HEK293 (cell line): Measurements from ENCODE around the gene WDR41.

Source experiments
- GLI2 ChIP-seq: fragments of 450-650 bp; formaldehyde crosslinking; IDR thresholded peaks from 2 replicates; pipeline ENCODE4; 2017; ENCODE audit warnings: missing biosample characterization, missing genetic modification characterization, low read depth, borderline replicate concordance
- KLF10 ChIP-seq: fragments of 450-650 bp; IDR thresholded peaks from 2 replicates; pipeline ENCODE4 v1.5.1; 2018; ENCODE audit warnings: missing biosample characterization, mild to moderate bottlenecking, missing genetic modification characterization
- KLF16 ChIP-seq: fragments of 450-650 bp; formaldehyde crosslinking; IDR thresholded peaks from 2 replicates; pipeline ENCODE4 v1.5.1; 2017; ENCODE audit warnings: missing biosample characterization, missing genetic modification characterization
- PRDM1 ChIP-seq: fragments of 450-650 bp; formaldehyde crosslinking; IDR thresholded peaks from 2 replicates; pipeline ENCODE4; 2016; ENCODE audit warnings: missing biosample characterization, missing genetic modification characterization
- WT1 ChIP-seq: fragments of 450-650 bp; formaldehyde crosslinking; IDR thresholded peaks from 2 replicates; pipeline ENCODE4 v1.5.1; 2016; ENCODE audit warnings: missing biosample characterization, missing genetic modification characterization
- ZEB2 ChIP-seq: fragments of 450-650 bp; formaldehyde crosslinking; IDR thresholded peaks from 2 replicates; pipeline ENCODE4 v1.5.1; 2016; ENCODE audit warnings: missing biosample characterization, missing genetic modification characterization
- ZFP41 ChIP-seq: fragments of 450-650 bp; formaldehyde crosslinking; IDR thresholded peaks from 2 replicates; pipeline ENCODE4 v1.5.1; 2016; ENCODE audit warnings: missing biosample characterization, missing genetic modification characterization, borderline replicate concordance
- ZNF169 ChIP-seq: fragments of 450-650 bp; formaldehyde crosslinking; IDR thresholded peaks from 2 replicates; pipeline ENCODE4 v1.5.1; 2016; ENCODE audit warnings: missing biosample characterization, missing genetic modification characterization
- ZNF211 ChIP-seq: fragments of 450-650 bp; formaldehyde crosslinking; IDR thresholded peaks from 2 replicates; pipeline ENCODE4 v1.5.1; 2016; ENCODE audit warnings: low read depth, missing biosample characterization, missing genetic modification characterization
- ZNF354C ChIP-seq: fragments of 450-650 bp; formaldehyde crosslinking; IDR thresholded peaks from 2 replicates; pipeline ENCODE4 v1.5.1; 2016; ENCODE audit warnings: missing biosample characterization, missing genetic modification characterization, low read depth, borderline replicate concordance
- ZNF416 ChIP-seq: fragments of 450-650 bp; formaldehyde crosslinking; IDR thresholded peaks from 2 replicates; pipeline ENCODE4 v1.5.1; 2016; ENCODE audit warnings: missing biosample characterization, missing genetic modification characterization
- ZNF501 ChIP-seq: fragments of 450-650 bp; formaldehyde crosslinking; IDR thresholded peaks from 2 replicates; pipeline ENCODE4 v1.5.1; 2016; ENCODE audit warnings: missing biosample characterization, missing genetic modification characterization
- ZNF548 ChIP-seq: fragments of 450-650 bp; formaldehyde crosslinking; IDR thresholded peaks from 2 replicates; pipeline ENCODE4 v1.5.1; 2016; ENCODE audit warnings: missing biosample characterization, missing genetic modification characterization
- ZNF623 ChIP-seq: fragments of 450-650 bp; formaldehyde crosslinking; IDR thresholded peaks from 2 replicates; pipeline ENCODE4 v1.5.1; 2016; ENCODE audit warnings: missing biosample characterization, missing genetic modification characterization
- ZNF658 ChIP-seq: fragments of 450-650 bp; formaldehyde crosslinking; IDR thresholded peaks from 2 replicates; pipeline ENCODE4; 2016; ENCODE audit warnings: missing biosample characterization, missing genetic modification characterization
- ZNF670 ChIP-seq: fragments of 450-650 bp; formaldehyde crosslinking; IDR thresholded peaks from 2 replicates; pipeline ENCODE4 v1.5.1; 2016; ENCODE audit warnings: missing biosample characterization, missing genetic modification characterization, low read depth
- ZNF677 ChIP-seq: fragments of 450-650 bp; IDR thresholded peaks from 2 replicates; pipeline ENCODE4 v1.5.0; 2018; ENCODE audit warnings: missing biosample characterization, mild to moderate bottlenecking, missing genetic modification characterization, moderate library complexity
- ZNF843 ChIP-seq: fragments of 450-650 bp; formaldehyde crosslinking; IDR thresholded peaks from 2 replicates; pipeline ENCODE4 v1.5.1; 2016; ENCODE audit warnings: missing biosample characterization, missing genetic modification characterization
- TF ChIP-seq, protein P1 (sequence below): fragments of 450-650 bp; formaldehyde crosslinking; IDR thresholded peaks from 2 replicates; pipeline ENCODE4 v1.5.1; 2016; ENCODE audit warnings: missing biosample characterization, missing genetic modification characterization
- TF ChIP-seq, protein P2 (sequence below): sonication (generic); formaldehyde crosslinking; IDR thresholded peaks from 2 replicates; pipeline ENCODE4 v1.8.1; 2022; ENCODE audit warnings: mild to moderate bottlenecking, moderate library complexity, missing genetic modification reagents
- TF ChIP-seq, protein P3 (sequence below): fragments of 450-650 bp; formaldehyde crosslinking; IDR thresholded peaks from 2 replicates; pipeline ENCODE4 v1.5.0; 2017; ENCODE audit warnings: missing biosample characterization, missing genetic modification characterization, borderline replicate concordance
- TF ChIP-seq, protein P4 (sequence below): fragments of 450-650 bp; formaldehyde crosslinking; IDR thresholded peaks from 2 replicates; pipeline ENCODE4 v1.5.1; 2016; ENCODE audit warnings: missing biosample characterization, missing genetic modification characterization
- TF ChIP-seq, protein P5 (sequence below): fragments of 450-650 bp; IDR thresholded peaks from 2 replicates; pipeline ENCODE4 v1.5.1; 2018; ENCODE audit warnings: missing biosample characterization, missing genetic modification characterization
- TF ChIP-seq, protein P6 (sequence below): fragments of 450-650 bp; formaldehyde crosslinking; IDR thresholded peaks from 2 replicates; pipeline ENCODE4 v1.5.1; 2017; ENCODE audit warnings: missing biosample characterization, missing genetic modification characterization
- TF ChIP-seq, protein P7 (sequence below): fragments of 450-650 bp; formaldehyde crosslinking; IDR thresholded peaks from 2 replicates; pipeline ENCODE4 v1.5.1; 2016; ENCODE audit warnings: missing biosample characterization, missing genetic modification characterization
- TF ChIP-seq, protein P8 (sequence below): fragments of 450-650 bp; formaldehyde crosslinking; IDR thresholded peaks from 2 replicates; pipeline ENCODE4 v1.5.1; 2016; ENCODE audit warnings: missing biosample characterization, missing genetic modification characterization

WDR41 gene

DNA sequence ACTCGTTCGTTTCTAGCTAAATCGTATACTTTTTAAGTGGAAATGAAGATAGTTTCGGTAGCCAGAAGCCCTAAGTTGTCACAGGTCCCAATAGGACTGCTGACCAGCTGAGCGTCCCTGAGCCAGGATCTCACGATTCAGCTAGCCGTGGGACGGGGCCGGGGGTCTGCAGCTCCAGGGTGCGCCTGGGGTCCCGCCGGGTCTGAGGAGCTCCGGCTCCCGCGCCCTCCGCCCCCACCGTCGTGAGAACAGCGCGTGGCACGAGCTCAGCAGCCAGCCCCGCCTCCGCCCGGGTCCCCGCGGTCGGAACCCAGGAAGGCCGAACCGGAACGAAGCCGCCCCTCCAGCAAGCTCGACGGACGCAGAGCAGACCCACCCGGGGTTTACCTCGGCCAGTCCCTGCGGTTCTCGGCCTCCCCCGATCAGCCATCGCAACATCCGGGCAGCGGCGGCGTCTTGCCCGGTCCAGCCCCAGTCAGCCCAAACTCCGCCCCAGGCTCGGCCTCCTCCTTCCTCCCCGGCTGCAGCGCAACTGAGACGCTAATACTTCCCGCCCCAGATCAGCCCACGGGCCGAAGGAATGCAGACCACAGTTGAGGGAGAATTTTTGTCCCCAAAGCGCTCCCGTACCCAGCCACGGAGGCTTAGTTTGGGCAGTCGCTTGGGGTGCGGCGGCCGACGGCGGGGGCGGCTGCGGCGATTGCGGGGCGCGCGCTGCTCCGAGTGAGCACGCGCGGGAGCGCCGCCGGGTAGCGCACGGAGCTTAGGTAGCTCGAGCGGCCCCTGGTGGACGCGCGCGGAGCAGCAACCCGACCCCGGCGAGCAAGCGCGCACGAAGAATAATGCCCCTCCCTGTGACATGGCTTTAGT, at the start of gene WDR41 (continued):
- TF ChIP-seq PRDM1 (tag by site-specific recombination) = no peak
- TF ChIP-seq ZNF354C (tag by site-specific recombination) = no peak
- no peak for TF ChIP-seq ZFP41 (tag by site-specific recombination)
- TF ChIP-seq, protein P1, sequence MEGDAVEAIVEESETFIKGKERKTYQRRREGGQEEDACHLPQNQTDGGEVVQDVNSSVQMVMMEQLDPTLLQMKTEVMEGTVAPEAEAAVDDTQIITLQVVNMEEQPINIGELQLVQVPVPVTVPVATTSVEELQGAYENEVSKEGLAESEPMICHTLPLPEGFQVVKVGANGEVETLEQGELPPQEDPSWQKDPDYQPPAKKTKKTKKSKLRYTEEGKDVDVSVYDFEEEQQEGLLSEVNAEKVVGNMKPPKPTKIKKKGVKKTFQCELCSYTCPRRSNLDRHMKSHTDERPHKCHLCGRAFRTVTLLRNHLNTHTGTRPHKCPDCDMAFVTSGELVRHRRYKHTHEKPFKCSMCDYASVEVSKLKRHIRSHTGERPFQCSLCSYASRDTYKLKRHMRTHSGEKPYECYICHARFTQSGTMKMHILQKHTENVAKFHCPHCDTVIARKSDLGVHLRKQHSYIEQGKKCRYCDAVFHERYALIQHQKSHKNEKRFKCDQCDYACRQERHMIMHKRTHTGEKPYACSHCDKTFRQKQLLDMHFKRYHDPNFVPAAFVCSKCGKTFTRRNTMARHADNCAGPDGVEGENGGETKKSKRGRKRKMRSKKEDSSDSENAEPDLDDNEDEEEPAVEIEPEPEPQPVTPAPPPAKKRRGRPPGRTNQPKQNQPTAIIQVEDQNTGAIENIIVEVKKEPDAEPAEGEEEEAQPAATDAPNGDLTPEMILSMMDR (tag by site-specific recombination) = peak; percentile 79
- TF ChIP-seq ZNF670 (tag by site-specific recombination) = no peak
- TF ChIP-seq, protein P2, sequence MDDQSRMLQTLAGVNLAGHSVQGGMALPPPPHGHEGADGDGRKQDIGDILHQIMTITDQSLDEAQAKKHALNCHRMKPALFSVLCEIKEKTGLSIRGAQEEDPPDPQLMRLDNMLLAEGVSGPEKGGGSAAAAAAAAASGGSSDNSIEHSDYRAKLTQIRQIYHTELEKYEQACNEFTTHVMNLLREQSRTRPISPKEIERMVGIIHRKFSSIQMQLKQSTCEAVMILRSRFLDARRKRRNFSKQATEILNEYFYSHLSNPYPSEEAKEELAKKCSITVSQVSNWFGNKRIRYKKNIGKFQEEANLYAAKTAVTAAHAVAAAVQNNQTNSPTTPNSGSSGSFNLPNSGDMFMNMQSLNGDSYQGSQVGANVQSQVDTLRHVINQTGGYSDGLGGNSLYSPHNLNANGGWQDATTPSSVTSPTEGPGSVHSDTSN (CRISPR knock-in tag) = 0 out of 2 replicates have a peak, but pooled peaks have one; percentile 67
- no peak for TF ChIP-seq KLF16 (tag by site-specific recombination)
- TF ChIP-seq, protein P3, sequence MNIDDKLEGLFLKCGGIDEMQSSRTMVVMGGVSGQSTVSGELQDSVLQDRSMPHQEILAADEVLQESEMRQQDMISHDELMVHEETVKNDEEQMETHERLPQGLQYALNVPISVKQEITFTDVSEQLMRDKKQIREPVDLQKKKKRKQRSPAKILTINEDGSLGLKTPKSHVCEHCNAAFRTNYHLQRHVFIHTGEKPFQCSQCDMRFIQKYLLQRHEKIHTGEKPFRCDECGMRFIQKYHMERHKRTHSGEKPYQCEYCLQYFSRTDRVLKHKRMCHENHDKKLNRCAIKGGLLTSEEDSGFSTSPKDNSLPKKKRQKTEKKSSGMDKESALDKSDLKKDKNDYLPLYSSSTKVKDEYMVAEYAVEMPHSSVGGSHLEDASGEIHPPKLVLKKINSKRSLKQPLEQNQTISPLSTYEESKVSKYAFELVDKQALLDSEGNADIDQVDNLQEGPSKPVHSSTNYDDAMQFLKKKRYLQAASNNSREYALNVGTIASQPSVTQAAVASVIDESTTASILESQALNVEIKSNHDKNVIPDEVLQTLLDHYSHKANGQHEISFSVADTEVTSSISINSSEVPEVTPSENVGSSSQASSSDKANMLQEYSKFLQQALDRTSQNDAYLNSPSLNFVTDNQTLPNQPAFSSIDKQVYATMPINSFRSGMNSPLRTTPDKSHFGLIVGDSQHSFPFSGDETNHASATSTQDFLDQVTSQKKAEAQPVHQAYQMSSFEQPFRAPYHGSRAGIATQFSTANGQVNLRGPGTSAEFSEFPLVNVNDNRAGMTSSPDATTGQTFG (tag by site-specific recombination) = no peak
- TF ChIP-seq GLI2 (tag by site-specific recombination) = no peak
- no peak for TF ChIP-seq ZNF169
- TF ChIP-seq, protein P4, sequence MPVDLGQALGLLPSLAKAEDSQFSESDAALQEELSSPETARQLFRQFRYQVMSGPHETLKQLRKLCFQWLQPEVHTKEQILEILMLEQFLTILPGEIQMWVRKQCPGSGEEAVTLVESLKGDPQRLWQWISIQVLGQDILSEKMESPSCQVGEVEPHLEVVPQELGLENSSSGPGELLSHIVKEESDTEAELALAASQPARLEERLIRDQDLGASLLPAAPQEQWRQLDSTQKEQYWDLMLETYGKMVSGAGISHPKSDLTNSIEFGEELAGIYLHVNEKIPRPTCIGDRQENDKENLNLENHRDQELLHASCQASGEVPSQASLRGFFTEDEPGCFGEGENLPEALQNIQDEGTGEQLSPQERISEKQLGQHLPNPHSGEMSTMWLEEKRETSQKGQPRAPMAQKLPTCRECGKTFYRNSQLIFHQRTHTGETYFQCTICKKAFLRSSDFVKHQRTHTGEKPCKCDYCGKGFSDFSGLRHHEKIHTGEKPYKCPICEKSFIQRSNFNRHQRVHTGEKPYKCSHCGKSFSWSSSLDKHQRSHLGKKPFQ = 0 out of 2 replicates have a peak, but pooled peaks have one; percentile 44
- TF ChIP-seq ZNF211 (tag by site-specific recombination) = no peak
- TF ChIP-seq, protein P5, sequence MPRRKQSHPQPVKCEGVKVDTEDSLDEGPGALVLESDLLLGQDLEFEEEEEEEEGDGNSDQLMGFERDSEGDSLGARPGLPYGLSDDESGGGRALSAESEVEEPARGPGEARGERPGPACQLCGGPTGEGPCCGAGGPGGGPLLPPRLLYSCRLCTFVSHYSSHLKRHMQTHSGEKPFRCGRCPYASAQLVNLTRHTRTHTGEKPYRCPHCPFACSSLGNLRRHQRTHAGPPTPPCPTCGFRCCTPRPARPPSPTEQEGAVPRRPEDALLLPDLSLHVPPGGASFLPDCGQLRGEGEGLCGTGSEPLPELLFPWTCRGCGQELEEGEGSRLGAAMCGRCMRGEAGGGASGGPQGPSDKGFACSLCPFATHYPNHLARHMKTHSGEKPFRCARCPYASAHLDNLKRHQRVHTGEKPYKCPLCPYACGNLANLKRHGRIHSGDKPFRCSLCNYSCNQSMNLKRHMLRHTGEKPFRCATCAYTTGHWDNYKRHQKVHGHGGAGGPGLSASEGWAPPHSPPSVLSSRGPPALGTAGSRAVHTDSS (tag by site-specific recombination) = no peak
- TF ChIP-seq WT1 (tag by site-specific recombination) = no peak
- no peak for TF ChIP-seq ZNF623
- TF ChIP-seq ZEB2 (tag by site-specific recombination) = peak; percentile 85
- no peak for TF ChIP-seq ZNF416 (tag by site-specific recombination)
- TF ChIP-seq, protein P6, sequence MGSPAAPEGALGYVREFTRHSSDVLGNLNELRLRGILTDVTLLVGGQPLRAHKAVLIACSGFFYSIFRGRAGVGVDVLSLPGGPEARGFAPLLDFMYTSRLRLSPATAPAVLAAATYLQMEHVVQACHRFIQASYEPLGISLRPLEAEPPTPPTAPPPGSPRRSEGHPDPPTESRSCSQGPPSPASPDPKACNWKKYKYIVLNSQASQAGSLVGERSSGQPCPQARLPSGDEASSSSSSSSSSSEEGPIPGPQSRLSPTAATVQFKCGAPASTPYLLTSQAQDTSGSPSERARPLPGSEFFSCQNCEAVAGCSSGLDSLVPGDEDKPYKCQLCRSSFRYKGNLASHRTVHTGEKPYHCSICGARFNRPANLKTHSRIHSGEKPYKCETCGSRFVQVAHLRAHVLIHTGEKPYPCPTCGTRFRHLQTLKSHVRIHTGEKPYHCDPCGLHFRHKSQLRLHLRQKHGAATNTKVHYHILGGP = no peak
- TF ChIP-seq ZNF548 (tag by site-specific recombination) = no peak
- TF ChIP-seq, protein P7, sequence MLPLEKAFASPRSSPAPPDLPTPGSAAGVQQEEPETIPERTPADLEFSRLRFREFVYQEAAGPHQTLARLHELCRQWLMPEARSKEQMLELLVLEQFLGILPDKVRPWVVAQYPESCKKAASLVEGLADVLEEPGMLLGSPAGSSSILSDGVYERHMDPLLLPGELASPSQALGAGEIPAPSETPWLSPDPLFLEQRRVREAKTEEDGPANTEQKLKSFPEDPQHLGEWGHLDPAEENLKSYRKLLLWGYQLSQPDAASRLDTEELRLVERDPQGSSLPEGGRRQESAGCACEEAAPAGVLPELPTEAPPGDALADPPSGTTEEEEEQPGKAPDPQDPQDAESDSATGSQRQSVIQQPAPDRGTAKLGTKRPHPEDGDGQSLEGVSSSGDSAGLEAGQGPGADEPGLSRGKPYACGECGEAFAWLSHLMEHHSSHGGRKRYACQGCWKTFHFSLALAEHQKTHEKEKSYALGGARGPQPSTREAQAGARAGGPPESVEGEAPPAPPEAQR (tag by site-specific recombination) = no peak
- TF ChIP-seq, protein P8, sequence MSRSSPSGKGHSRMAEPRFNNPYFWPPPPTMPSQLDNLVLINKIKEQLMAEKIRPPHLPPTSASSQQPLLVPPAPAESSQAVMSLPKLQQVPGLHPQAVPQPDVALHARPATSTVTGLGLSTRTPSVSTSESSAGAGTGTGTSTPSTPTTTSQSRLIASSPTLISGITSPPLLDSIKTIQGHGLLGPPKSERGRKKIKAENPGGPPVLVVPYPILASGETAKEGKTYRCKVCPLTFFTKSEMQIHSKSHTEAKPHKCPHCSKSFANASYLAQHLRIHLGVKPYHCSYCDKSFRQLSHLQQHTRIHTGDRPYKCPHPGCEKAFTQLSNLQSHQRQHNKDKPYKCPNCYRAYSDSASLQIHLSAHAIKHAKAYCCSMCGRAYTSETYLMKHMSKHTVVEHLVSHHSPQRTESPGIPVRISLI = no peak
- no peak for TF ChIP-seq ZNF677 (tag by site-specific recombination)
- TF ChIP-seq ZNF501 (tag by site-specific recombination) = peak; percentile 93
- no peak for TF ChIP-seq KLF10 (tag by site-specific recombination)
- no peak for TF ChIP-seq ZNF658
- TF ChIP-seq ZNF843 (tag by site-specific recombination) = peak; percentile 9; the same call in 1 of the 2 replicates
